CD4-positive, alpha-beta memory T cell (primary cell): ENCODE results near the gene PYGO2. TPM values are rescaled to one million over a fixed set of nuclear protein-coding genes. Genes with fewer than 3 reads are reported as not detected.

Experiments used
- CTCF ChIA-PET: fragments of 350-600 bp; sonication (Branson Sonifier 250); formaldehyde crosslinking; loops from one replicate; lab custom pipeline; 2021; ENCODE audit warnings: inconsistent platforms; ENCODE audit not compliant: partially characterized antibody; lab: Charles Lee
- POLR2A ChIA-PET: fragments of 350-600 bp; sonication (Branson Sonifier 250); formaldehyde crosslinking; loops from one replicate; lab custom pipeline; 2021; ENCODE audit not compliant: partially characterized antibody; lab: Charles Lee
- DNase-seq, 5 donors: peaks; one replicate each; pipeline versions ENCODE4 v3.0.0 to v3.0.0-alpha.2; 2020 to 2022; ENCODE audit warnings: mixed read lengths in 1 of 5
- H3K27ac ChIP-seq: one replicate; pipeline ENCODE4 v1.7.0; 2013; ENCODE audit warnings: low read depth, low read length
- H3K27me3 ChIP-seq: 2 replicates; pipeline ENCODE4 v1.7.0; 2013; ENCODE audit warnings: mild to moderate bottlenecking, low read length, moderate library complexity; ENCODE audit not compliant: insufficient read depth
- H3K36me3 ChIP-seq: 2 replicates; pipeline ENCODE4 v1.7.0; 2013; ENCODE audit warnings: mild to moderate bottlenecking, low read length, moderate library complexity; ENCODE audit not compliant: insufficient read depth
- H3K4me1 ChIP-seq: 2 replicates; pipeline ENCODE4 v1.7.0; 2013; ENCODE audit warnings: mild to moderate bottlenecking, low read length, moderate library complexity; ENCODE audit not compliant: insufficient read depth
- H3K4me3 ChIP-seq, 2 donors: one replicate each; pipeline ENCODE4 v1.7.0; 2013; ENCODE audit warnings: low read length in 2 of 2, mild to moderate bottlenecking in 1 of 2
- H3K9me3 ChIP-seq, 2 donors: one replicate each; pipeline ENCODE4 v1.7.0; 2013; ENCODE audit warnings: low read length in 2 of 2, control low read depth in 1 of 2; ENCODE audit not compliant: control insufficient read depth in 1 of 2
- H3K27ac Mint-ChIP-seq, 7 donors: one replicate each; pipeline ENCODE4 v1.8.0; 2020 to 2021; ENCODE audit warnings: mixed read lengths in 7 of 7, mild to moderate bottlenecking in 6 of 7, inconsistent platforms in 3 of 7, moderate library complexity in 3 of 7
- H3K27me3 Mint-ChIP-seq, 2 donors: one replicate each; pipeline ENCODE4 v1.8.0; 2020 to 2021; ENCODE audit warnings: mixed read lengths in 2 of 2
- H3K36me3 Mint-ChIP-seq, 2 donors: one replicate each; pipeline ENCODE4 v1.8.0; 2020 to 2021; ENCODE audit warnings: mixed read lengths in 2 of 2, inconsistent platforms in 1 of 2, mild to moderate bottlenecking in 1 of 2
- H3K4me1 Mint-ChIP-seq, 4 donors: one replicate each; pipeline ENCODE4 v1.8.0; 2020 to 2021; ENCODE audit warnings: mixed read lengths in 4 of 4, mild to moderate bottlenecking in 1 of 4
- H3K4me3 Mint-ChIP-seq, 8 donors: one replicate each; pipeline ENCODE4 v1.8.0; 2020 to 2021; ENCODE audit warnings: mixed read lengths in 8 of 8, mild to moderate bottlenecking in 7 of 8, moderate library complexity in 6 of 8, inconsistent platforms in 3 of 8
- H3K9me3 Mint-ChIP-seq, 8 donors: one replicate each; pipeline ENCODE4 v1.8.0; 2020 to 2021; ENCODE audit warnings: mixed read lengths in 8 of 8, mild to moderate bottlenecking in 5 of 8, inconsistent platforms in 3 of 8, moderate library complexity in 1 of 8
- intact Hi-C: fragments of 100-400 bp; cut with micrococcal nuclease; formaldehyde crosslinking; loops from one replicate; pipeline ENCODE4 v1.15.1; 2023
- polyA plus RNA-seq, 2 donors: library from polyadenylated mRNA; unstranded; fragments of 300-500 nt; fragmentation: Illumina TruSeq; gene quantifications; one replicate each; pipeline ENCODE4 v1.2.3, GENCODE V29; 2021
- total RNA-seq, 2 experiments: library from RNA; stranded (reverse); gene quantifications; one replicate each; pipeline ENCODE4 v1.2.3, GENCODE V29; 2021

The PYGO2 gene
- total and polyA plus RNA-seq, 4 experiments from 2014 or later, result 22.5 to 80.2 (median 66.3) TPM

DNA sequence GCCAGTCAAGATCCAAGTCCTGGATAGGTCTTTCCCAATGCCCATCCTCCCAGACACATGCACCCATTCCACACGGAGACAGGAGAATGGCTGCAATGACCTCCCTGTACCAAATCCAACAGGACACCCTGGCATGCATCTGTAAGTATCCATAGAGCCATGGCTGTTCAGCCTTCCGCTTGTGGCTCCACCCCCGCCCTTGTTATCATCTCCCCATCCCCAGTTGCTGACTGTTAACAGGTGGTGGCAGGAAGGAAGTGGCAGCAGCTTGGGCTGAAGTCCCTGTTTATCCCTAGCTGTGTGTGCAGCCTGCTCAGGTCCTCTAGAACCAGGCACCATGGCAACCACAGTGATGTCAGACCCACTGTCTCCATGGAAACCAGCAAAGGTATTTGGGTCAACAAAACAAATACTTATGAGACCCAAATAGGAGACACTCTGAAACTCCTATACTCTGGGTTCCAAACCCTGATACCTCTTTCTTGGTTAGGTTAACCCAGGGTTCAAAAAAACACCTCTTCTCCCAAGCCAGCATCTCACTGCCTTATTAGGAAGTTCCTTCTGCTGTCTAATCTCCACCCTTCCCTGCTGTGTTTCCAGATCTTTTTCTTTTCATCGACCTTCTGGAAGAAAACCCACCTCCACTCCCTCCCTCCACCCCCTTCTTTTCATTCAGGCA is 6.4 kb downstream of the PYGO2 start:
- Histone ChIP-seq H3K27ac (peak overlapping the region; percentile 100), H3K4me1 (peaks cover 75% of the 10 kb centered on the region), H3K36me3 (peaks cover 29% of the 10 kb centered on the region), H3K4me3 (peak overlapping the region; percentile 80 to 90), H3K27me3 (no peaks in the 10 kb centered on the region), H3K9me3 (no peaks in the 10 kb centered on the region)
- Mint-ChIP-seq H3K27me3 (no peaks in the 10 kb centered on the region), H3K36me3 (peaks cover 30 to 52% of the 10 kb centered on the region in 2 donors), H3K4me1 (peaks cover 43 to 87% (median 76%) of the 10 kb centered on the region in 4 donors), H3K4me3 (peak overlapping the region; percentile 94 to 100 (median 98)), H3K9me3 (peaks cover 0 to 3% (median 0%) of the 10 kb centered on the region in 8 donors), H3K27ac (peak overlapping the region; percentile 98 to 100 (median 100))
- ChIA-PET POLR2A (interaction anchor here (0.7 to 41.7 kb wide), 24 partner anchors 10 to 988 kb away, joined by 3 to 1543 read pairs (median 4); partner anchors contain the start of genes ADAM15, ADAR, CKS1B and CREB3L4), CTCF (interaction anchor here (0.9 to 6.8 kb wide), 20 partner anchors 9 to 395 kb away, joined by 3 to 70 read pairs (median 4); partner anchors contain the start of genes ADAM15, CKS1B, FLAD1 and KRTCAP2)
- intact Hi-C loops, result loop anchor here (1.0 to 2.0 kb wide), 6 partner anchors 18 to 396 kb away; partner anchors contain the start of genes CKS1B, UBE2Q1 and ZBTB7B
- peak; percentile 96 to 100 (median 98) for DNase-seq

- Mint-ChIP-seq H3K27ac (peak overlapping the region; percentile 98 to 100 (median 100)), H3K27me3 (no peaks in the 10 kb centered on the region), H3K9me3 (peaks cover 0 to 3% (median 0%) of the 10 kb centered on the region in 8 donors), H3K36me3 (peaks cover 31 to 52% of the 10 kb centered on the region in 2 donors), H3K4me1 (peaks cover 43 to 83% (median 74%) of the 10 kb centered on the region in 4 donors), H3K4me3 (peak overlapping the region; percentile 94 to 100 (median 98))
- Histone ChIP-seq H3K4me3 (peak overlapping the region; percentile 80 to 90), H3K27me3 (no peaks in the 10 kb centered on the region), H3K36me3 (peaks cover 29% of the 10 kb centered on the region), H3K9me3 (no peaks in the 10 kb centered on the region), H3K27ac (peak overlapping the region; percentile 100), H3K4me1 (peaks cover 70% of the 10 kb centered on the region)
- peak in 1 of 5 donors; percentile 41 for DNase-seq
- CTCF ChIA-PET, result interaction anchor here (1.1 to 6.8 kb wide), 11 partner anchors 17 to 395 kb away, joined by 4 to 70 read pairs (median 9); partner anchors contain the start of genes ADAM15, CKS1B, KRTCAP2 and PMVK
- intact Hi-C loops, result loop anchor here (2.0 kb wide), 1 partner anchor 396 kb away; the partner anchor contains the start of gene UBE2Q1
- POLR2A ChIA-PET, result interaction anchor here (0.7 to 41.7 kb wide), 16 partner anchors 11 to 987 kb away, joined by 3 to 1543 read pairs (median 5); partner anchors contain the start of genes ADAM15, ADAR, CKS1B and CREB3L4
Measured at GRCh38 chr1:154954541-154954940, 7.0 kb downstream of the PYGO2 start.

DNA sequence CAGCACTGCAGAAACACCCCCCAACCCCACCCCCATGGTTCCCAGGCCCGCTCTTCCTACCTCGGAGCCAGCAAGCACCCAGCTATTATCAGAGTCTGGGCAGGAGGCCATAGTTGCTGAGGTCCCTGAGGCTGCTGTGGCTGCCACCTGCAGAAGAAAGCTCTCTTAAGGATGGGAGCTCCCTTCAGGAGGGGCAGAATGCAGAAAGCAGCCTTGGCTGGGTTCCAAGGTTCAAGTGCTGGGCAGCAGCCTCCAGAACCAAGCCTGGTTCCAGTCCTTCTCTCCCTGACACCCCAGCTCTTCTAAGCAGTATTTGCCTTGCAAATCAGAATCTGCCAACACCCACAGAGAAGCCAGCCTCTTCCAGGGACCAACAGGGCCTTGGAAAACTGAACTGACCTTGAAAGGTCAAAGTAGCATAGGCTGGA is 8.0 kb downstream of the PYGO2 start:
- Histone ChIP-seq H3K9me3 (no peaks in the 10 kb centered on the region), H3K4me3 (peak overlapping the region; percentile 80 to 90), H3K27ac (peak overlapping the region; percentile 100), H3K4me1 (peaks cover 73% of the 10 kb centered on the region), H3K27me3 (no peaks in the 10 kb centered on the region), H3K36me3 (peaks cover 26% of the 10 kb centered on the region)
- ChIA-PET POLR2A (interaction anchor here (1.5 to 41.7 kb wide), 5 partner anchors 12 to 348 kb away, joined by 3 to 1543 read pairs (median 58); partner anchors contain the start of genes CKS1B, FLAD1, LENEP and SHC1), CTCF (interaction anchor here (4.8 to 6.8 kb wide), 3 partner anchors 16 to 63 kb away, joined by 30 to 70 read pairs (median 65); partner anchors contain the start of gene PMVK)
- intact Hi-C loops, result loop anchor here (2.0 kb wide), 1 partner anchor 395 kb away; the partner anchor contains the start of gene UBE2Q1
- peak in 1 of 5 donors; percentile 40 for DNase-seq
- H3K27ac Mint-ChIP-seq, result peak overlapping the region; percentile 98 to 100 (median 100)
- peaks cover 39 to 60% of the 10 kb centered on the region in 2 donors for H3K36me3 Mint-ChIP-seq
- H3K27me3 Mint-ChIP-seq, result no peaks in the 10 kb centered on the region
- peak overlapping the region; percentile 94 to 100 (median 98) for H3K4me3 Mint-ChIP-seq
- H3K9me3 Mint-ChIP-seq, result peaks cover 0 to 3% (median 0%) of the 10 kb centered on the region in 8 donors
- peaks cover 48 to 91% (median 81%) of the 10 kb centered on the region in 4 donors for H3K4me1 Mint-ChIP-seq

DNA sequence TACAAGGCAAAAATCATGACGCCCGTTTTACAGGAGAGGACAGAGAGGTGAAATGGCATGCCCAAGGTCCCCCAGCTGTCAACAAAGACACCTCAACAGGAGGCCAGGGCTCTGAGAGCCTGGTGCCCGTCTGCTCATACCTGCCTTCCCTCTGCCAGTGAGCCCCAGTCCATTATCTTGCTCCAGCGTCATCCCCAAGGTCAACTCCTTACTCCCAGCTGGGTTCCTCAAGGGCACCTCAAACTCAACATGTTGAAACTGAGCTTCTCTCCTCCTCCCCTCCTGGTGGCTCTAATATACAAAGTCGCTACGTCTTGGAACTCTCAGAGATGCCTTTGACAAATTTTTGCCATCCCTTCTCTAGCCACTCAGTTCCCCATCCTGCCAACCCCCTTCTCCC is 8.9 kb downstream of the PYGO2 start:
- CTCF ChIA-PET, result interaction anchor here (0.6 to 6.8 kb wide), 9 partner anchors 9 to 107 kb away, joined by 3 to 70 read pairs (median 4); partner anchors contain the start of genes ADAM15, PMVK and PYGO2

GRCh38 chr1:154951901-154952657 is 9.5 kb downstream of the PYGO2 start:
- H3K27me3 ChIP-seq, result no peaks in the 10 kb centered on the region

More for the DNA sequence above, 8.9 kb downstream of the PYGO2 start:
- Mint-ChIP-seq H3K9me3 (peaks cover 0 to 3% (median 0%) of the 10 kb centered on the region in 8 donors), H3K4me1 (peaks cover 47 to 85% (median 77%) of the 10 kb centered on the region in 4 donors), H3K27me3 (no peaks in the 10 kb centered on the region), H3K4me3 (peak overlapping the region; percentile 94 to 100 (median 98)), H3K36me3 (peaks cover 42 to 61% of the 10 kb centered on the region in 2 donors), H3K27ac (peak overlapping the region; percentile 98 to 100 (median 100))
- H3K4me3 ChIP-seq, result peak overlapping the region; percentile 15 to 80
- peaks cover 82% of the 10 kb centered on the region for H3K4me1 ChIP-seq
- H3K27me3 ChIP-seq, result no peaks in the 10 kb centered on the region
- intact Hi-C loops, result no loop called here
- H3K27ac ChIP-seq, result peak overlapping the region; percentile 100
- peak in 1 of 5 donors; percentile 16 for DNase-seq
- H3K36me3 ChIP-seq, result peaks cover 27% of the 10 kb centered on the region
- H3K9me3 ChIP-seq, result no peaks in the 10 kb centered on the region
- POLR2A ChIA-PET, result interaction anchor here (1.0 to 41.7 kb wide), 9 partner anchors 9 to 347 kb away, joined by 3 to 1543 read pairs (median 7); partner anchors contain the start of genes ADAM15, CKS1B, FLAD1 and KRTCAP2

GRCh38 chr1:154948079-154948478 is 13.5 kb downstream of the PYGO2 start:
- POLR2A ChIA-PET, result interaction anchor here (0.6 to 2.1 kb wide), 6 partner anchors 7 to 62 kb away, joined by 3 to 6 read pairs (median 3); partner anchors contain the start of genes FLAD1 and PYGO2
- peaks cover 0 to 2% (median 0%) of the 10 kb centered on the region in 8 donors for H3K9me3 Mint-ChIP-seq
- Histone ChIP-seq H3K36me3 (peaks cover 62% of the 10 kb centered on the region), H3K27me3 (no peaks in the 10 kb centered on the region), H3K4me1 (peaks cover 72% of the 10 kb centered on the region), H3K9me3 (no peaks in the 10 kb centered on the region), H3K4me3 (no peak overlapping the region), H3K27ac (peak overlapping the region; percentile 29)
- no peaks in the 10 kb centered on the region for H3K27me3 Mint-ChIP-seq
- peaks cover 41 to 66% (median 57%) of the 10 kb centered on the region in 4 donors for H3K4me1 Mint-ChIP-seq
- DNase-seq, result peak in 1 of 5 donors; percentile 37
- H3K36me3 Mint-ChIP-seq, result peaks cover 37 to 75% of the 10 kb centered on the region in 2 donors
- H3K27ac Mint-ChIP-seq, result peak overlapping the region in 5 of 7 donors; percentile 70 to 98 (median 84)
- intact Hi-C loops, result no loop called here
- H3K4me3 Mint-ChIP-seq, result no peak overlapping the region
- CTCF ChIA-PET, result interaction anchor here (4.4 kb wide), 1 partner anchor 12 kb away, joined by 14 read pairs; the partner anchor contains the start of gene PMVK

More at GRCh38 chr1:154951901-154952657, 9.5 kb downstream of the PYGO2 start:
- H3K4me3 ChIP-seq, result peak overlapping the region; percentile 43 to 80
- peaks cover 32% of the 10 kb centered on the region for H3K36me3 ChIP-seq
- peaks cover 0 to 3% (median 0%) of the 10 kb centered on the region in 8 donors for H3K9me3 Mint-ChIP-seq
- peaks cover 79% of the 10 kb centered on the region for H3K4me1 ChIP-seq
- intact Hi-C loops, result no loop called here
- peak overlapping the region; percentile 100 for H3K27ac ChIP-seq
- H3K9me3 ChIP-seq, result no peaks in the 10 kb centered on the region
- peaks cover 43 to 65% of the 10 kb centered on the region in 2 donors for H3K36me3 Mint-ChIP-seq
- ChIA-PET CTCF (interaction anchor here (0.6 to 6.8 kb wide), 10 partner anchors 9 to 571 kb away, joined by 3 to 70 read pairs (median 4); partner anchors contain the start of genes ADAM15, PMVK and PYGO2), POLR2A (interaction anchor here (0.8 to 41.7 kb wide), 10 partner anchors 8 to 221 kb away, joined by 3 to 1543 read pairs (median 6); partner anchors contain the start of genes ADAM15, CKS1B, FLAD1 and KRTCAP2)
- H3K27ac Mint-ChIP-seq, result peak overlapping the region; percentile 98 to 100 (median 100)
- no peaks in the 10 kb centered on the region for H3K27me3 Mint-ChIP-seq
- peak overlapping the region; percentile 94 to 100 (median 98) for H3K4me3 Mint-ChIP-seq
- peak; percentile 72 to 89 (median 78) for DNase-seq
- peaks cover 47 to 80% (median 72%) of the 10 kb centered on the region in 4 donors for H3K4me1 Mint-ChIP-seq
